ENCODE results near the gene SCYL3.

DNA sequence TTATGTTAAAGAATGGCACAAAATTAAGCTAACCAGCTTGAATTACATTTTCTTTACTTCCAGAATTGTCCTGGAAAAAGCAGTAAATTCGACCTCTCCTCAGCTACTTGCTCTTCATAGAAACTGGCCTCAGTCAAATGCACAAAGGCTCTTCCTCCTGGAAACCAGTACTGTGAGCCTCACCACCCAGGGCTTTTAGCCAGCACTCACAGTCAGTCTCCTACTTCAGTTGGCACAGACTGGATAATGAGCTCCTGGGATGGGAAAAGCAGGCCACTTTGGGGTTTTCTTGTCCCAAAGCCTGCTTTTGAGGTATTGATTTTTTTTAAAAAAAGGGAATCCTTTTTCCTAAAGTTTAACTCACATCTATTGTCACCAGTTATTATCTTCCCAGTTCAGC is 40.4 kb downstream of the SCYL3 start:
- TF ChIP-seq CTCF (IDR thresholded peaks at IDR 0.05; ENCODE audit: low read depth, low read length) (no peak), POLR2A (IDR thresholded peaks at IDR 0.05; ENCODE audit: extremely low read depth, insufficient read length) (no peak), MAX (IDR thresholded peaks at IDR 0.05; ENCODE audit: low read depth, low read length) (no peak), MYC (IDR thresholded peaks at IDR 0.05; ENCODE audit: low read depth, low read length) (no peak)

Data from NB4 (cell line).